ENCODE results near the gene CCT5. TPM values are rescaled to one million over a fixed set of nuclear protein-coding genes. Genes with fewer than 3 reads are reported as not detected.

CCT5 gene
- total RNA-seq, 1 experiment from 2014 or later = 532 TPM

DNA sequence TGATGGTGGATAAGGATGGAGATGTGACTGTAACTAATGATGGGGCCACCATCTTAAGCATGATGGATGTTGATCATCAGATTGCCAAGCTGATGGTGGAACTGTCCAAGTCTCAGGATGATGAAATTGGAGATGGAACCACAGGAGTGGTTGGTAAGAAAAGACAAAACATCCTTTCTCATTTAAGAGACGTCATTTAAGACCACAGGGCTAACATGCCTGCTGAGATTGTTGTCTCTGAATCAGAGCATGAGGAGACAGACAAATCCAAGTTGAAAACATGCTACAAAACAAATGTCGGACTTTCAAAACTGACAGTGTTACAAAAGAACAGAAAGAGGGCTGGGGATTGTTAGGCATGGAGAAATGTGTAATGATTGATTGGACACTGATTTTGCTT is 4.6 kb downstream of the CCT5 start:
- Histone ChIP-seq H2BK20ac (ENCODE audit: low read depth, low read length, poor library complexity, severe bottlenecking) (no peak overlapping the region), H4K8ac (replicated peaks; ENCODE audit: insufficient read length, low read depth, low read length) (no peak overlapping the region), H3K27ac (ENCODE audit: insufficient read length, low read depth, low read length) (no peak overlapping the region), H3K9ac (ENCODE audit: extremely low read depth, insufficient read length, low read length) (no peak overlapping the region), H2BK120ac (ENCODE audit: low read depth, low read length, poor library complexity, severe bottlenecking) (no peak overlapping the region), H2BK15ac (ENCODE audit: low read depth, low read length) (no peak overlapping the region), H3K4me2 (ENCODE audit: insufficient read depth, insufficient read length, low read length) (no peak overlapping the region), H3T11ph (ENCODE audit: low read length) (no peak overlapping the region), H3K23me2 (ENCODE audit: insufficient read length, low read depth, low read length, poor library complexity, severe bottlenecking) (peaks cover 9% of the 10 kb centered on the region), H3K79me1 (ENCODE audit: insufficient read depth, low read depth, low read length, poor library complexity, severe bottlenecking) (peaks cover 4% of the 10 kb centered on the region), H3K56ac (ENCODE audit: insufficient read length, low read depth, low read length) (no peak overlapping the region), H3K4ac (ENCODE audit: low read depth, low read length) (no peak overlapping the region), H2BK12ac (ENCODE audit: insufficient read length, low read depth, low read length) (no peak overlapping the region), H4K20me1 (ENCODE audit: control insufficient read depth, insufficient read depth, insufficient read length) (no peaks in the 10 kb centered on the region), H3K23ac (ENCODE audit: insufficient read length, low read depth, low read length) (no peak overlapping the region), H3K18ac (ENCODE audit: insufficient read length, low read depth, low read length) (no peak overlapping the region), H2BK5ac (ENCODE audit: insufficient read length, low read length) (no peak overlapping the region), H3K9me3 (ENCODE audit: control insufficient read depth, low read depth, low read length) (no peaks in the 10 kb centered on the region), H2AFZ (ENCODE audit: low read length) (no peak overlapping the region), H3K14ac (ENCODE audit: insufficient read depth, low read length) (no peak overlapping the region), H4K5ac (ENCODE audit: insufficient read length, low read depth, low read length) (no peak overlapping the region), H3K79me2 (ENCODE audit: insufficient read depth, low read length) (peaks cover 32% of the 10 kb centered on the region), H2AK5ac (ENCODE audit: insufficient read length, low read length) (no peak overlapping the region), H3K27me3 (ENCODE audit: insufficient read depth, low read length) (no peaks in the 10 kb centered on the region), H4K91ac (ENCODE audit: insufficient read length, low read depth, low read length) (no peak overlapping the region), H3K4me1 (ENCODE audit: insufficient read depth, low read length) (peaks cover 4% of the 10 kb centered on the region; the same call in 1 of the 2 replicates)
- H3K4me1 Mint-ChIP-seq = peaks cover 15 to 18% of the 10 kb centered on the region in 2 experiments
- peaks cover 64 to 84% (median 67%) of the 10 kb centered on the region in 3 experiments for H3K36me3 Mint-ChIP-seq (ENCODE audit: insufficient read depth in 1 of 3, low read depth in 3 of 3)
- TF ChIP-seq, protein P1, sequence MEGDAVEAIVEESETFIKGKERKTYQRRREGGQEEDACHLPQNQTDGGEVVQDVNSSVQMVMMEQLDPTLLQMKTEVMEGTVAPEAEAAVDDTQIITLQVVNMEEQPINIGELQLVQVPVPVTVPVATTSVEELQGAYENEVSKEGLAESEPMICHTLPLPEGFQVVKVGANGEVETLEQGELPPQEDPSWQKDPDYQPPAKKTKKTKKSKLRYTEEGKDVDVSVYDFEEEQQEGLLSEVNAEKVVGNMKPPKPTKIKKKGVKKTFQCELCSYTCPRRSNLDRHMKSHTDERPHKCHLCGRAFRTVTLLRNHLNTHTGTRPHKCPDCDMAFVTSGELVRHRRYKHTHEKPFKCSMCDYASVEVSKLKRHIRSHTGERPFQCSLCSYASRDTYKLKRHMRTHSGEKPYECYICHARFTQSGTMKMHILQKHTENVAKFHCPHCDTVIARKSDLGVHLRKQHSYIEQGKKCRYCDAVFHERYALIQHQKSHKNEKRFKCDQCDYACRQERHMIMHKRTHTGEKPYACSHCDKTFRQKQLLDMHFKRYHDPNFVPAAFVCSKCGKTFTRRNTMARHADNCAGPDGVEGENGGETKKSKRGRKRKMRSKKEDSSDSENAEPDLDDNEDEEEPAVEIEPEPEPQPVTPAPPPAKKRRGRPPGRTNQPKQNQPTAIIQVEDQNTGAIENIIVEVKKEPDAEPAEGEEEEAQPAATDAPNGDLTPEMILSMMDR (conservative IDR thresholded peaks at IDR 0.05) = no peak
- H3K9me3 Mint-ChIP-seq = no peaks in the 10 kb centered on the region
- no peak overlapping the region for H3K27ac Mint-ChIP-seq
- DNase-seq = no peak
- H3K4me3 Mint-ChIP-seq = no peak overlapping the region; a peak in 1 of 5 replicates
- no CpG with 5 or more reads among the region's 2 CpGs for WGBS (ENCODE audit: extremely low coverage, insufficient read length, low lambda C conversion rate)
- no peaks in the 10 kb centered on the region; the same call in 1 of the 2 replicates for H3K27me3 Mint-ChIP-seq (ENCODE audit: low read depth)

Data from H9 (cell line).